OCI-LY3 (cell line): ENCODE data around the gene WWOX.

Experiments used
- H2AFZ ChIP-seq: fragments of 200-600, 300-600 bp; shearing (Covaris generic); 2 replicates; pipeline ENCODE4 v1.6.0; 2014; ENCODE audit warnings: antibody characterized with exemption, low read depth, low read length
- H3K27ac ChIP-seq: fragments of 200-600, 300-600 bp; sonication (generic); 2 replicates; pipeline ENCODE4 v1.5.1; 2014; ENCODE audit warnings: mild to moderate bottlenecking, low read length, moderate library complexity, mixed read lengths
- H3K27me3 ChIP-seq: fragments of 200-600, 300-600 bp; sonication (generic); 2 replicates; pipeline ENCODE4 v1.6.1; 2014; ENCODE audit warnings: low read depth, low read length, mixed read lengths
- H3K36me3 ChIP-seq: fragments of 200-600, 300-600 bp; sonication (generic); replicated peaks from 2 replicates; pipeline ENCODE3; 2014; ENCODE audit warnings: low read depth, low read length, mixed read lengths
- H3K4me1 ChIP-seq: fragments of 300-600, 200-600 bp; sonication (generic); 2 replicates; pipeline ENCODE4 v1.6.1; 2014; ENCODE audit warnings: low read length, mixed read lengths
- H3K4me2 ChIP-seq: fragments of 200-600, 300-600 bp; sonication (generic); 2 replicates; pipeline ENCODE4 v1.6.1; 2014; ENCODE audit warnings: low read length, mixed read lengths
- H3K4me3 ChIP-seq: fragments of 300-600, 200-600 bp; sonication (generic); 2 replicates; pipeline ENCODE4 v1.5.1; 2014; ENCODE audit warnings: antibody characterized with exemption, mild to moderate bottlenecking, low read length, moderate library complexity
- H3K79me2 ChIP-seq: fragments of 300-600, 200-600 bp; shearing (Covaris generic); 2 replicates; pipeline ENCODE4 v1.6.1; 2014; ENCODE audit warnings: mild to moderate bottlenecking, low read length, mixed read lengths
- H3K9ac ChIP-seq: fragments of 300-600, 200-600 bp; shearing (Covaris generic); 2 replicates; pipeline ENCODE4 v1.6.0; 2014; ENCODE audit warnings: mild to moderate bottlenecking, low read length, moderate library complexity
- H3K9me3 ChIP-seq: fragments of 200-600, 300-600 bp; shearing (Covaris generic); 2 replicates; pipeline ENCODE4 v1.6.1; 2014; ENCODE audit warnings: low read length, mixed read lengths; ENCODE audit not compliant: insufficient read depth
- H4K20me1 ChIP-seq: fragments of 200-600, 300-600 bp; sonication (generic); 2 replicates; pipeline ENCODE4 v1.6.1; 2016; ENCODE audit warnings: low read length, mixed read lengths; ENCODE audit not compliant: insufficient read depth
- EZH2phosphoT487 ChIP-seq: fragments of 200-600 bp; shearing (Covaris generic); IDR thresholded peaks from 2 replicates; pipeline ENCODE4 v1.6.1; 2018; ENCODE audit warnings: antibody characterized with exemption, mixed run types, low read depth
- TF ChIP-seq, protein P1 (sequence below): fragments of 200-600, 300-600 bp; sonication (generic); IDR thresholded peaks from 2 replicates; pipeline ENCODE4 v1.5.1; 2014; ENCODE audit warnings: antibody characterized with exemption, low read length, low read depth

The WWOX gene

DNA sequence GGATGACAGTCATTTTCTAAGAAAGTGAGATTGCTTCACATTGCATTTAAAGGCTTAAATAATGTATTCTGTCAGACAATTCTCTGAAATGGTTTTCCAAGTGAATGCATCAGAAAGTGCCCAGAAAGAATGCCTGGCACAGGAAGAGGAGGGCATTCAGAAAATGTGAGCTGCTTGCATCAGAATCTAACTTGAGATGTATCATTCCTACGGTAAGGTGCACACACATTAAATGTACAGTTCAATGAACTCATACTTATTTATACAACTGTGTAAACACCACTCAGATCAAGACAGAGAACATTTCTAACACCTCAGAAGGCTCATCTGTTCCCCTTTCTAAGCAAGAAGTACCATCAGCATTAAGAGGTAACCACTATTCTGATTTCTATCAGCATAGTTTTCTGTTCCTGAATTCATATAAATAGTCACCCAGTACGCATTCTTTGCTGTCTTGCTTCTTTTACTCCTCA lies 863.0 kb downstream of the WWOX start:
- no peak overlapping the region for H3K9ac ChIP-seq
- H3K27ac ChIP-seq, result peak overlapping the region; percentile 94
- peaks cover 13% of the 10 kb centered on the region; the same call in 1 of the 2 replicates for H3K9me3 ChIP-seq
- H3K4me1 ChIP-seq, result peaks cover 54% of the 10 kb centered on the region
- no peaks in the 10 kb centered on the region for H4K20me1 ChIP-seq
- no peak overlapping the region for H2AFZ ChIP-seq
- peak overlapping the region; percentile 92 for H3K4me2 ChIP-seq
- H3K36me3 ChIP-seq, result peaks cover 18% of the 10 kb centered on the region
- peak; percentile 86 for TF ChIP-seq EZH2phosphoT487
- TF ChIP-seq, protein P1, sequence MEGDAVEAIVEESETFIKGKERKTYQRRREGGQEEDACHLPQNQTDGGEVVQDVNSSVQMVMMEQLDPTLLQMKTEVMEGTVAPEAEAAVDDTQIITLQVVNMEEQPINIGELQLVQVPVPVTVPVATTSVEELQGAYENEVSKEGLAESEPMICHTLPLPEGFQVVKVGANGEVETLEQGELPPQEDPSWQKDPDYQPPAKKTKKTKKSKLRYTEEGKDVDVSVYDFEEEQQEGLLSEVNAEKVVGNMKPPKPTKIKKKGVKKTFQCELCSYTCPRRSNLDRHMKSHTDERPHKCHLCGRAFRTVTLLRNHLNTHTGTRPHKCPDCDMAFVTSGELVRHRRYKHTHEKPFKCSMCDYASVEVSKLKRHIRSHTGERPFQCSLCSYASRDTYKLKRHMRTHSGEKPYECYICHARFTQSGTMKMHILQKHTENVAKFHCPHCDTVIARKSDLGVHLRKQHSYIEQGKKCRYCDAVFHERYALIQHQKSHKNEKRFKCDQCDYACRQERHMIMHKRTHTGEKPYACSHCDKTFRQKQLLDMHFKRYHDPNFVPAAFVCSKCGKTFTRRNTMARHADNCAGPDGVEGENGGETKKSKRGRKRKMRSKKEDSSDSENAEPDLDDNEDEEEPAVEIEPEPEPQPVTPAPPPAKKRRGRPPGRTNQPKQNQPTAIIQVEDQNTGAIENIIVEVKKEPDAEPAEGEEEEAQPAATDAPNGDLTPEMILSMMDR, result no peak
- H3K27me3 ChIP-seq, result peaks cover 17% of the 10 kb centered on the region; the same call in 1 of the 2 replicates
- peak overlapping the region; percentile 11; the same call in 1 of the 2 replicates for H3K4me3 ChIP-seq
- H3K79me2 ChIP-seq, result no peaks in the 10 kb centered on the region

DNA sequence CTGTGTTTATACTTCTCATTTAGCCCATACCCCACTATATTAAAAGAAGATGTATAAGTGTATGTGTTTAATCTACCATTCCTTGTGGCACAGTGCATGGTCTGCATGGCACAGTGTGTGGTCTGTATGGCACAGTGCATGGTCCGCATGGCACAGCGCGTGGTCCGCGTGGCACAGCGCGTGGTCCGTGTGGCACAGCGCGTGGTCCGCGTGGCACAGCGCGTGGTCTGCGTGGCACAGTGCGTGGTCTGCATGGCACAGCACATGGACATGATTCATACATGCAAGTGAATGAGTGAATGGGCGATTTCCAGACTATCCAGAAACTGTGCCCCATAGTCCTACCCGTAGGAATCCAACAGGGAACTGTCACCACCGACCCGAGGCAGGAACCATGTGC lies 868.5 kb downstream of the WWOX start:
- H3K79me2 ChIP-seq, result no peaks in the 10 kb centered on the region
- H3K9ac ChIP-seq, result no peak overlapping the region
- no peak overlapping the region for H3K27ac ChIP-seq
- H2AFZ ChIP-seq, result no peak overlapping the region
- no peaks in the 10 kb centered on the region for H3K36me3 ChIP-seq
- H3K4me2 ChIP-seq, result no peak overlapping the region
- H3K9me3 ChIP-seq, result peaks cover 4% of the 10 kb centered on the region; the same call in 1 of the 2 replicates
- peaks cover 18% of the 10 kb centered on the region for H3K4me1 ChIP-seq
- no peaks in the 10 kb centered on the region for H4K20me1 ChIP-seq
- H3K4me3 ChIP-seq, result no peak overlapping the region
- peaks cover 3% of the 10 kb centered on the region; the same call in 1 of the 2 replicates for H3K27me3 ChIP-seq
- no peak for TF ChIP-seq EZH2phosphoT487
- TF ChIP-seq, protein P1, result no peak

DNA sequence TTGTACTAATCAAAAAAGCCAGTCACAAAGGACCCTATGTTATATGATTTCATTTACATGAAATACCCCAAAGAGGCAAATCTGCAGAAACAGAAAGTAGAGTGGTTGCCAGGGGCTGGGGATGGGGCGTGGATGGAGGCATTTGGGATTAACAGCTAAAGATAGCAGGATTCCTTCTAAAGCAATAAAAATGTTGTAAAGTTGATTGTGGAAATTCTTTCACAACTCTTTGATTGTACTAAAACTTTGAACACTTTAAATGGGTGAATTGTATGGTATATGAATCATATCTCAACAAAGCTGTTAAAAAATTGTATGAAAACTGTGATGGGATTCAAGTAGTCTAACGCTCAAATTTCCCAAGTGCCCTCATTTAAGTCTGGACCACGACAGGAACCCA lies 870.3 kb downstream of the WWOX start:
- no peaks in the 10 kb centered on the region for H3K36me3 ChIP-seq
- peaks cover 3% of the 10 kb centered on the region; the same call in 1 of the 2 replicates for H3K27me3 ChIP-seq
- no peak overlapping the region for H3K4me3 ChIP-seq
- H3K27ac ChIP-seq, result no peak overlapping the region
- H3K79me2 ChIP-seq, result no peaks in the 10 kb centered on the region
- H3K4me1 ChIP-seq, result peaks cover 10% of the 10 kb centered on the region
- no peaks in the 10 kb centered on the region for H4K20me1 ChIP-seq
- TF ChIP-seq EZH2phosphoT487, result no peak
- TF ChIP-seq, protein P1, result no peak
- peaks cover 4% of the 10 kb centered on the region; the same call in 1 of the 2 replicates for H3K9me3 ChIP-seq
- no peak overlapping the region for H2AFZ ChIP-seq
- H3K9ac ChIP-seq, result no peak overlapping the region
- no peak overlapping the region for H3K4me2 ChIP-seq

DNA sequence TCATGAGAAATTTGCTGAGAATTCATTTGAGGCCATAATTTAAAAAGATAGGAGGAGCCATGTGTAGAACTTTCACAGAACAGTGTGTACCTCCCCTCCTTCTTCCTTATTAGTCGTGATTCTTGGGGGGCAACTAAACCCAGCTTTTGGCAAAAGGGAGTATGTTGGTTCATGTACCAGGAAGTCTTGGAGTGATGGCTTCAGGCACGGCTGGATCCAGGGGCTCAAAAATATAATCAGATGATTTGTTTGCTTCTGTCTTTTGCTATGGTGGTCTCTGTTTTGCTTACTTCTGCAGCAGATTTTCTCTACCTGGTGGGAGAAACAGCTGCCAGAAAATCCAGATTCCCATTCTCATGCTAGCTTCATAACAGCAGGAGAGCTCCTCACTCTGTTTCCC lies 871.2 kb downstream of the WWOX start:
- no peak for TF ChIP-seq EZH2phosphoT487
- TF ChIP-seq, protein P1, result no peak
- H3K4me3 ChIP-seq, result no peak overlapping the region
- H3K9ac ChIP-seq, result no peak overlapping the region
- no peak overlapping the region for H2AFZ ChIP-seq
- H3K4me1 ChIP-seq, result peaks cover 10% of the 10 kb centered on the region
- H4K20me1 ChIP-seq, result no peaks in the 10 kb centered on the region
- H3K27ac ChIP-seq, result no peak overlapping the region
- H3K36me3 ChIP-seq, result no peaks in the 10 kb centered on the region
- H3K9me3 ChIP-seq, result peaks cover 4% of the 10 kb centered on the region; the same call in 1 of the 2 replicates
- peaks cover 1% of the 10 kb centered on the region; the same call in 1 of the 2 replicates for H3K27me3 ChIP-seq
- H3K79me2 ChIP-seq, result no peaks in the 10 kb centered on the region
- no peak overlapping the region for H3K4me2 ChIP-seq
